Parathyroid adenoma (tissue), 2 donors: ENCODE results near the gene LLGL2.

ENCODE experiments used
- H2AFZ ChIP-seq: fragments of 300-600 bp; sonication (generic); one replicate; pipeline ENCODE4 v1.7.0; 2017; ENCODE audit warnings: antibody characterized with exemption, mild to moderate bottlenecking
- H3K27ac ChIP-seq: fragments of 300-600 bp; sonication (generic); one replicate; pipeline ENCODE4 v1.7.0; 2017
- H3K27me3 ChIP-seq: fragments of 300-600 bp; sonication (generic); one replicate; pipeline ENCODE4 v1.7.0; 2017; ENCODE audit warnings: low read length; ENCODE audit not compliant: control insufficient read depth, insufficient read depth
- H3K36me3 ChIP-seq: fragments of 300-600 bp; sonication (generic); one replicate; pipeline ENCODE4 v1.7.0; 2017; ENCODE audit warnings: low read length; ENCODE audit not compliant: control insufficient read depth, insufficient read depth
- H3K4me1 ChIP-seq: fragments of 300-600 bp; sonication (generic); one replicate; pipeline ENCODE4 v1.7.0; 2017; ENCODE audit warnings: control low read depth
- H3K4me2 ChIP-seq: fragments of 300-600 bp; sonication (generic); one replicate; pipeline ENCODE4 v1.7.0; 2017; ENCODE audit warnings: low read length
- H3K4me3 ChIP-seq: fragments of 300-600 bp; sonication (generic); one replicate; pipeline ENCODE4 v1.7.0; 2017; ENCODE audit warnings: low read depth, low read length
- H3K79me2 ChIP-seq: fragments of 300-600 bp; sonication (generic); one replicate; pipeline ENCODE4 v1.7.0; 2017; ENCODE audit warnings: control low read depth
- H3K9ac ChIP-seq: fragments of 300-600 bp; sonication (generic); one replicate; pipeline ENCODE4 v1.7.0; 2017; ENCODE audit warnings: mild to moderate bottlenecking
- H3K9me3 ChIP-seq: fragments of 300-600 bp; sonication (generic); one replicate; pipeline ENCODE4 v1.7.0; 2017; ENCODE audit warnings: low read length; ENCODE audit not compliant: control insufficient read depth
- CTCF ChIP-seq: fragments of 300-600 bp; sonication (generic); IDR thresholded peaks from one replicate; pipeline ENCODE4 v1.7.0; 2017; ENCODE audit warnings: antibody characterized with exemption, mild to moderate bottlenecking
- donor health status: primary hyperparathyroidism.

LLGL2 gene

GRCh38 chr17:75611851-75612429 lies 86.4 kb downstream of the LLGL2 start:
- no peaks in the 10 kb centered on the region for H3K36me3 ChIP-seq
- H3K27ac ChIP-seq: no peak overlapping the region
- H2AFZ ChIP-seq: no peak overlapping the region
- H3K4me3 ChIP-seq: no peak overlapping the region
- no peak overlapping the region for H3K4me2 ChIP-seq
- H3K9ac ChIP-seq: no peak overlapping the region
- no peaks in the 10 kb centered on the region for H3K4me1 ChIP-seq
- H3K9me3 ChIP-seq: no peaks in the 10 kb centered on the region
- no peaks in the 10 kb centered on the region for H3K27me3 ChIP-seq
- H3K79me2 ChIP-seq: no peaks in the 10 kb centered on the region
- no peak for TF ChIP-seq CTCF

- H3K4me2 ChIP-seq: no peak overlapping the region
- H3K9ac ChIP-seq: no peak overlapping the region
These were observed 87.6 kb downstream of the LLGL2 start for GRCh38 chr17:75612906-75613626.

GRCh38 chr17:75614006-75614405 lies 88.5 kb downstream of the LLGL2 start:
- Histone ChIP-seq H3K4me3 (no peak overlapping the region), H3K9me3 (no peaks in the 10 kb centered on the region), H3K27me3 (no peaks in the 10 kb centered on the region), H3K9ac (no peak overlapping the region), H3K27ac (no peak overlapping the region), H3K4me1 (no peaks in the 10 kb centered on the region), H3K4me2 (no peak overlapping the region), H2AFZ (no peak overlapping the region), H3K36me3 (no peaks in the 10 kb centered on the region), H3K79me2 (no peaks in the 10 kb centered on the region)
- no peak for TF ChIP-seq CTCF

More at GRCh38 chr17:75612906-75613626, 87.6 kb downstream of the LLGL2 start:
- Histone ChIP-seq H3K27me3 (no peaks in the 10 kb centered on the region), H3K9me3 (no peaks in the 10 kb centered on the region), H3K27ac (no peak overlapping the region), H3K4me1 (no peaks in the 10 kb centered on the region), H3K79me2 (no peaks in the 10 kb centered on the region), H3K4me3 (no peak overlapping the region), H3K36me3 (no peaks in the 10 kb centered on the region), H2AFZ (no peak overlapping the region)
- no peak for TF ChIP-seq CTCF

GRCh38 chr17:75614556-75615270 lies 89.2 kb downstream of the LLGL2 start:
- no peaks in the 10 kb centered on the region for H3K79me2 ChIP-seq
- H3K9ac ChIP-seq: no peak overlapping the region
- no peak for TF ChIP-seq CTCF
- no peaks in the 10 kb centered on the region for H3K4me1 ChIP-seq
- H2AFZ ChIP-seq: no peak overlapping the region
- no peaks in the 10 kb centered on the region for H3K36me3 ChIP-seq
- no peak overlapping the region for H3K4me2 ChIP-seq
- H3K4me3 ChIP-seq: no peak overlapping the region
- H3K27me3 ChIP-seq: no peaks in the 10 kb centered on the region
- H3K27ac ChIP-seq: no peak overlapping the region
- H3K9me3 ChIP-seq: no peaks in the 10 kb centered on the region
